ENCODE results near the gene ADISSP. TPM values are rescaled to one million over a fixed set of nuclear protein-coding genes. Genes with fewer than 3 reads are reported as not detected.

The ADISSP gene
- total RNA-seq, 1 experiment from 2014 or later: 80.3 TPM

GRCh38 chr20:3759884-3760283, 7.7 kb downstream of the ADISSP start:
- ChIA-PET POLR2A (ENCODE audit: low non-redundant PET) (no interaction called here), CTCF (interaction anchor here (0.6 kb wide), 1 partner anchor 28 kb away, joined by 4 read pairs; no protein-coding TSS in a partner anchor)
- no peak for DNase-seq (ENCODE audit: low spot score)
- BruUV-seq (replicated peaks): no TSS peak
- Histone ChIP-seq H3K36me3 (ENCODE audit: insufficient read depth, low read length, poor library complexity, severe bottlenecking) (peaks cover 9% of the 10 kb centered on the region), H3K4me1 (ENCODE audit: insufficient read depth, low read length, poor library complexity, severe bottlenecking) (no peaks in the 10 kb centered on the region), H3K4me3 (ENCODE audit: low read depth, low read length, poor library complexity, severe bottlenecking) (no peak overlapping the region), H3K9me3 (ENCODE audit: low read depth, low read length, poor library complexity, severe bottlenecking) (no peaks in the 10 kb centered on the region), H3K27ac (ENCODE audit: low read depth, low read length, poor library complexity, severe bottlenecking) (no peak overlapping the region), H3K27me3 (replicated peaks; ENCODE audit: insufficient read depth, low read depth, low read length, poor library complexity) (no peaks in the 10 kb centered on the region)
- TF ChIP-seq EZH2 (IDR thresholded peaks at IDR 0.05; ENCODE audit: borderline replicate concordance, low read depth, low read length, poor library complexity, severe bottlenecking): no peak
- no peak for TF ChIP-seq CTCF (conservative IDR thresholded peaks at IDR 0.05; ENCODE audit: low read depth, low read length)
- intact Hi-C loops (cut with micrococcal nuclease; ENCODE audit: unreplicated experiment): no loop called here

GRCh38 chr20:3759316-3759823, 8.2 kb downstream of the ADISSP start:
- CTCF ChIA-PET: no interaction called here
- no peaks in the 10 kb centered on the region for H3K9me3 ChIP-seq (ENCODE audit: low read depth, low read length, poor library complexity, severe bottlenecking)
- intact Hi-C loops (cut with micrococcal nuclease; ENCODE audit: unreplicated experiment): no loop called here
- TF ChIP-seq CTCF (conservative IDR thresholded peaks at IDR 0.05; ENCODE audit: low read depth, low read length) (no peak), EZH2 (IDR thresholded peaks at IDR 0.05; ENCODE audit: borderline replicate concordance, low read depth, low read length, poor library complexity, severe bottlenecking) (no peak)
- no TSS peak for BruUV-seq (replicated peaks)
- no peak overlapping the region for H3K27ac ChIP-seq (ENCODE audit: low read depth, low read length, poor library complexity, severe bottlenecking)
- H3K27me3 ChIP-seq (replicated peaks; ENCODE audit: insufficient read depth, low read depth, low read length, poor library complexity): no peaks in the 10 kb centered on the region
- DNase-seq (ENCODE audit: low spot score): no peak
- no peaks in the 10 kb centered on the region for H3K4me1 ChIP-seq (ENCODE audit: insufficient read depth, low read length, poor library complexity, severe bottlenecking)
- no peak overlapping the region for H3K4me3 ChIP-seq (ENCODE audit: low read depth, low read length, poor library complexity, severe bottlenecking)
- peaks cover 9% of the 10 kb centered on the region for H3K36me3 ChIP-seq (ENCODE audit: insufficient read depth, low read length, poor library complexity, severe bottlenecking)
- POLR2A ChIA-PET (ENCODE audit: low non-redundant PET): no interaction called here

GRCh38 chr20:3758566-3758965, 9.0 kb downstream of the ADISSP start:
- H3K27me3 ChIP-seq (replicated peaks; ENCODE audit: insufficient read depth, low read depth, low read length, poor library complexity): no peaks in the 10 kb centered on the region
- intact Hi-C loops (cut with micrococcal nuclease; ENCODE audit: unreplicated experiment): no loop called here
- no peak overlapping the region for H3K4me3 ChIP-seq (ENCODE audit: low read depth, low read length, poor library complexity, severe bottlenecking)
- no peak overlapping the region for H3K27ac ChIP-seq (ENCODE audit: low read depth, low read length, poor library complexity, severe bottlenecking)
- BruUV-seq (replicated peaks): no TSS peak
- H3K4me1 ChIP-seq (ENCODE audit: insufficient read depth, low read length, poor library complexity, severe bottlenecking): no peaks in the 10 kb centered on the region
- peaks cover 9% of the 10 kb centered on the region for H3K36me3 ChIP-seq (ENCODE audit: insufficient read depth, low read length, poor library complexity, severe bottlenecking)
- CTCF ChIA-PET: no interaction called here
- DNase-seq (ENCODE audit: low spot score): no peak
- no peak for TF ChIP-seq CTCF (conservative IDR thresholded peaks at IDR 0.05; ENCODE audit: low read depth, low read length)
- no peak for TF ChIP-seq EZH2 (IDR thresholded peaks at IDR 0.05; ENCODE audit: borderline replicate concordance, low read depth, low read length, poor library complexity, severe bottlenecking)
- POLR2A ChIA-PET (ENCODE audit: low non-redundant PET): no interaction called here
- no peaks in the 10 kb centered on the region for H3K9me3 ChIP-seq (ENCODE audit: low read depth, low read length, poor library complexity, severe bottlenecking)
